Measurements from ENCODE around the gene PRICKLE2.

PRICKLE2 gene

GRCh38 chr3:64125561-64125960, 99.7 kb downstream of the PRICKLE2 start:
- DNase-seq, result no peak

GRCh38 chr3:64123931-64124330, 101.3 kb downstream of the PRICKLE2 start:
- no peak for DNase-seq

GRCh38 chr3:64122476-64122875, 102.8 kb downstream of the PRICKLE2 start:
- DNase-seq, result no peak

- no peak for DNase-seq
Observed at GRCh38 chr3:64121750-64122311, 103.4 kb downstream of the PRICKLE2 start.

GRCh38 chr3:64120876-64121275, 104.4 kb downstream of the PRICKLE2 start:
- DNase-seq, result no peak

GRCh38 chr3:64117483-64117882, 107.8 kb downstream of the PRICKLE2 start:
- no peak for DNase-seq

GRCh38 chr3:64114651-64115050, 110.6 kb downstream of the PRICKLE2 start:
- no peak for DNase-seq

GRCh38 chr3:64111872-64112271, 113.4 kb downstream of the PRICKLE2 start:
- no peak for DNase-seq

GRCh38 chr3:64111083-64111482, 114.2 kb downstream of the PRICKLE2 start:
- no peak for DNase-seq

- no peak for DNase-seq
Observed at GRCh38 chr3:64110071-64110470, 115.2 kb downstream of the PRICKLE2 start.

GRCh38 chr3:64109438-64109837, 115.8 kb downstream of the PRICKLE2 start:
- no peak for DNase-seq

GRCh38 chr3:64108784-64109317, 116.4 kb downstream of the PRICKLE2 start:
- DNase-seq, result no peak

GRCh38 chr3:64108231-64108630, 117.0 kb downstream of the PRICKLE2 start:
- DNase-seq, result no peak

GRCh38 chr3:64107190-64107589, 118.1 kb downstream of the PRICKLE2 start:
- no peak for DNase-seq

GRCh38 chr3:64105816-64106215, 119.5 kb downstream of the PRICKLE2 start:
- no peak for DNase-seq

- no peak for DNase-seq
Observed at GRCh38 chr3:64104691-64105111, 120.6 kb downstream of the PRICKLE2 start.

GRCh38 chr3:64104006-64104405, 121.3 kb downstream of the PRICKLE2 start:
- DNase-seq, result no peak

- DNase-seq, result no peak
Observed at GRCh38 chr3:64103131-64103530, 122.1 kb downstream of the PRICKLE2 start.

- no peak for DNase-seq
Observed at GRCh38 chr3:64102147-64102546, 123.1 kb downstream of the PRICKLE2 start.

GRCh38 chr3:64099316-64099715, 126.0 kb downstream of the PRICKLE2 start:
- DNase-seq, result no peak

GRCh38 chr3:64098670-64099069, 126.6 kb downstream of the PRICKLE2 start:
- no peak for DNase-seq

GRCh38 chr3:64097920-64098319, 127.3 kb downstream of the PRICKLE2 start:
- DNase-seq, result no peak

GRCh38 chr3:64095802-64096201, 129.5 kb downstream of the PRICKLE2 start:
- no peak for DNase-seq

- no peak for DNase-seq
Observed at GRCh38 chr3:64094713-64095079, 130.6 kb downstream of the PRICKLE2 start.
